H4 (cell line): ENCODE results near the gene OCA2. TPM values are rescaled to one million over a fixed set of nuclear protein-coding genes. Genes with fewer than 3 reads are reported as not detected.

Source experiments
- DNase-seq: peaks from one replicate; pipeline ENCODE4 v3.0.0-alpha.2; 2015; ENCODE audit warnings: low spot score
- total RNA-seq: library from RNA; depleted of rRNA; stranded (reverse); fragments of >200 nt; shearing (Covaris generic); gene quantifications from 2 replicates; pipeline ENCODE4 v1.2.3, GENCODE V29; 2014

OCA2 gene
- total RNA-seq, 1 experiment from 2014 or later = 0.12 TPM

GRCh38 chr15:28120359-28120640 is 21.2 kb upstream of the OCA2 start:
- DNase-seq = no peak

DNA sequence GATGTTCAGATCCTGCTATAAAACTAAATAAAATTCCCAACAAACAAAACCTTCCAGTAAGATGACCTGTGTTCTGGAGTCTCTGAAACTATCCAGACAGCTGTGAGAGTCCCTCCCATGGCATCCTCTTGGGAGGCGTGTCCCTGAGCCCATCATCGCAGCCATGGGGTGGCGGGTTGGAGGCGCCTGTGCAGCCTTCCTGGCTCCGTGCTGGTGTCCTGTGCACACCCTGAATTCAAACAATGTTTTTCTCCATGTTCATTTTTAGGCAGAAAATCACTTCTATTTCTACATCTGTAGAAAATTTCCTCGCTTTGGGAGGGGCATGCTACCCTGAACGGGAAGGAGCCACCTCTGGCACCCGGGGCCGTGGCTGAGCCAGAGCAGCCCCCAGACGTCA is 19.4 kb upstream of the OCA2 start:
- DNase-seq = no peak

DNA sequence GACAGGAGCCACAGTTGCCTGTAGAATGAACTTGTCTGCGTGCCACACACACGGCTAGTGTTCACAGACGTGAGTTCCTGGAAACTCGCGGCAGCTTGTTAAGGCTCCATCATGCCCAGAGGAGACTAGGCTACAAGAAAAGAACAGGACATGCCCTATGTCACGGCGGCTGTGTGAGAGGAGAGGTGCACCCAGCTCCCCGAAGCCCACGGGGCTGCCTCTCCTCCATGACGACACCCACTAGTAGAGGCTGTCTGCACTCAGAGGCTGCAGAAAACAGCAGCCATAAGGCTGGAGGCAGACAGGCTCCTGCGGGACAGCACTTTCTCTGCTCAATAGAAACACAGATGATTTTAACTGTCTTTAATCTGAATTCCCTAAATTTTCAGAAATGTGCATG is 19.0 kb upstream of the OCA2 start:
- DNase-seq = no peak

DNA sequence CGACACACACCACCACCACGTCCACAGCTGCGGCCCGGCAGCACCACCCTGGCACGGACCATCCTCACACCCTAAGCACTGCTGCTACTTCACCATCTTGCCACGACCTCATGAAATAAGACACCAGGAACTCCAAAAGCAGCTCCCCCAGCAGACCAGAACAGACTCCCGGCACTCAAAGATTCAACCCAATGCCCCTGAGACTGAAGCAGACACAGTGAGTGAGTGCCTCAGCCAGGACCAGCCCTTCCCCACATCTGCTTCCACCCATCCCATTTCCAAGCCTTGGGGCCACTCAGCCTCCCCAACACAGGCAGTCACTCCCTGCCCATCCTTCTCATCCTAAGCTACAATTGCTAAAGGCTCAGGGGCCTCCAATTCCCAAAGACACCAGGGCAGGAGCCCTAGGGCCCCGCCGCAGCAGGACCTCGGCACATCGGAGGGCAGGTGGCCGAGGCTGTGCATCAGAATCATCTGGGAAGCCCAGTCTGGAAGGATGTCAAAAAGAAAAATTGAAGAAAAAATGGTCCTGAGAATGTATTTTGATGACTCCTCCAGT is 18.4 kb upstream of the OCA2 start:
- no peak for DNase-seq

DNA sequence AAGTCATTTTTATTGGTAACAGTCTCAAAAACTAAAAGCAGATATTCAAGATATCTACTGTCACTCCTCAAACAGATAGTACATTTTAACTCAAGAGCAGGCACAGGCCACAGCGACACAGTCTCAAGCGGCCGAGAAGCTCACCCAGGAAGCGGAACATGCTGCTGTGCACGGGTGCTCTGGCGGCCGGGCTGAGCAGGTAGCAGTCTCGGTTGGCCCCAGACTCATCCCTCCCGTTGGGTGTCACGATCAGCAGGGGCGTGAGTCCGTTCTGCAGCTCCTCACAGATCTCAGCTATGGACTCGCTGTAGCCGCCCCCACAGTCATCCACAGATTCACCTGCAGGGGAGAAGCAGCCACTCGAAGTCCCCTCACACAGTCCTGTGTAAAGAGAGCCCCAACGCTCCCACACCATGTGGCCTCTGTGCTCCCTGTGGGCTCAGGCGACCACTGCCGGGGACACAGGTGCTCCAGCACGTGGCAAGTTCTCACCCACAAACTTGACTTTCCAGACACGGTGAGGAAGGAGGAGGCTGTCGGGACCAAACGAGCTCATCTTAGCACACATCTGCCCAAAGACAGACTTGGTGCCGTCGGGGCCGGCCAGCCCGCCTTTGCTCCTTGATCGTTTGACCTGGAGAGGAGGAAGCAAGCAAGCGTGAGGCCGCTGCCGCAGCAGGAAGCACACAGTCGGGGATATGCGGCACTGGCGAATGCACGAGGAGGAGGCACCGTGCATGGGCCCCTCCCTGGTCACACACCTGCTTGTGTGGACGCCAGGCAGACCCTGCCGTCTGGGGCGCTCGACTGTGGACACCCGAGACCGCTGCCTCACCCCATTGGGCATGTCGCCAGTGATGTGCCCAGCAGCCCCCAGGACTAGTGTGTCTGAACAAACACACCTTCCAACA is 17.7 kb upstream of the OCA2 start:
- DNase-seq = no peak

- DNase-seq = no peak
These were observed 16.8 kb upstream of the OCA2 start for GRCh38 chr15:28115871-28116270.

DNA sequence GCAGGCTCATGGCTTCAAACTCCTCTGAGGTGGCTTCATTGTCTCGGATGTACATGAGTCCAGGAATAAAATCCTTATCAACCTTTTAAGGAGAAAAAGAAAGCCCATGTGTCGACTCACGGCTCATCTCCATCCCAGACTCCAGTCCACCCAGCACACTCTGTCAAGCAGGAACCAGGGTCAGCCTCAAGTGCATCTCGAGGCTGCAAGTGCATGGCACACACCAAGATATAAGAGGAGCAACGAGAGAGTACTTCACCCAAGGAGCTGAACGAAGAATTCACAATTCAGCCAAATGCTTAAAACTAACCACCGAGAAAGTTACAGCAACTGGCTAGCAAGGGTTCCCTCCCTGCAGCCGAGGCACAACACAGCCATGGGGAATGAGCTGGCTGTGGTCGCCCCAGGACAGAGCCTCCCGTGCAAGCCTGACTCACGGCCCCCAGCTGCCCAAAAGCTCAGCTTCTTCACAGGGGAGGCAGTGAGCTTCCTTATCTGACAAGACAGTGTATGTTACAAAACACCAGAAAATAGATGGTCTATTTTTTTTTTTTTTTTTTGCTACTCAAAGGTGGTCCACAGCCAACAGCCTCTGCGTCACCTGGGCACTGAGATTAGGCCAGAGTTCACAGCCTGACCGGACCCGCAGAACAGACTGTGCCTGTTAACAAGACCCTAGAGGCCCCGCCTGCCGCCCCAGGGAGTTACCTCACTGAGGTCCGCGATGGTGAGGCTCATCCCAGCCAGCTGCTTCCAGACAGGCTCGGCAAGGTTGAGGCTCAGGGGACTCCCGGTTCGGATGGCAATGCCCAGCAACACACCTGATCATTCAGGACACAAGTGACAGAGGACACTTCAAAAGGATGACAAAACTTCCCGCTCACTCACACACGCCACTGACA is 15.9 kb upstream of the OCA2 start:
- no peak for DNase-seq

DNA sequence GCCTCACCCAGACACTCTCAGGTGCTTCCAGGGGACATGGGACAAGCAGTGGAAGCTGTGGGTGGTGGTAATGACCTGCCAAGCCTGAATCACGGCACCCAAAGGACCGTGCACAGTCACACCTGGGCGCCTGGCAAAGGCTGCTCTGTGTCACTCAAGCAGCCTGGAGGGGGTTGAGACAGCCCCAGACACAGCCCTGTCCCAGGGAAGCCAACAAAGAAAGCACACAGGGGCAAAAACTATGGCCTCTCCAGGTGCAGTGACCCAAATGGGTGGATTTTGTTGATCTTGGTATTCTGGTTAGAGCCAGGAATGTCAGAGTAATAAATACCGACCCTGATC is 15.0 kb upstream of the OCA2 start:
- DNase-seq = no peak

GRCh38 chr15:28113394-28114113 is 14.4 kb upstream of the OCA2 start:
- DNase-seq = no peak

DNA sequence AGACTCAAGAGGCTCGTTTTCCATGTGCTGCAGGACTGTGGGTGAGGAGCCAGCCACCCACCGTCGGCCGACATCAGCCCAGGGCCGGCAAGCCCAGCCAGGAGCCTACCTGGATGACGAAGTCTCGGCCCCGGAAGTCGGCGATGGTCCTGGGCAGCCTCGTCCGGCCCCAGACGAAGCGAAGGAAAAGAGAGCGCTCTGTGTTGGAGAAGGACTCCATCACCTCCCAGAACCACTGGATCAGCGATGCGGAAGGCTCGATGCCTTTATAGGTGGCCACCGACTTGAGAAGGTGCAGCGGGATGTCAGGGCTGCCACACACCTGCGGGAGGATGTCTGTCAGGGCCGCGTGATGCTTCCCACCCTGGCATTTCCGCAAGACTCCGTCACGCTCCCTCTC is 13.8 kb upstream of the OCA2 start:
- no peak for DNase-seq

- DNase-seq = no peak
These were observed 13.1 kb upstream of the OCA2 start for GRCh38 chr15:28112101-28112760.

GRCh38 chr15:28111543-28111942 is 12.4 kb upstream of the OCA2 start:
- DNase-seq = no peak

DNA sequence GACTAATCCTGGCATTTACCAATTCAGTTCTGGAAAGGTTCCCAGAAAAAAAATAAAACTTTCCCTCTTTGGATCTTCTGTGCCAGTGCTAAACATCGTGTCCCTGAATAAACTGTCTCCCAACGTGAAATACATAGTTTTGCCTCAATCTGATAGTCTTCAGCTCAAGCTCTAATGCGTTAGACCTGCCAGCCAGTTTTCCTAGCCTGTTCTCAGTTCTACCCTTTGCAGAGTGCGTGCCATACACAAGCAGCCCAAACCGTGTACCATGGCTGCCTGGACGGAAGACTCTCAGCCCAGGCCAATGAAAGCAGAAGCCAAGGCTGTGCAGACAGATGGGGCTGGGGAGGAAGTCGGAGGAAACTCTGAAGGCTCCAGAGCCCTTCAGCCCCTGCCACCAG is 11.4 kb upstream of the OCA2 start:
- DNase-seq = no peak

DNA sequence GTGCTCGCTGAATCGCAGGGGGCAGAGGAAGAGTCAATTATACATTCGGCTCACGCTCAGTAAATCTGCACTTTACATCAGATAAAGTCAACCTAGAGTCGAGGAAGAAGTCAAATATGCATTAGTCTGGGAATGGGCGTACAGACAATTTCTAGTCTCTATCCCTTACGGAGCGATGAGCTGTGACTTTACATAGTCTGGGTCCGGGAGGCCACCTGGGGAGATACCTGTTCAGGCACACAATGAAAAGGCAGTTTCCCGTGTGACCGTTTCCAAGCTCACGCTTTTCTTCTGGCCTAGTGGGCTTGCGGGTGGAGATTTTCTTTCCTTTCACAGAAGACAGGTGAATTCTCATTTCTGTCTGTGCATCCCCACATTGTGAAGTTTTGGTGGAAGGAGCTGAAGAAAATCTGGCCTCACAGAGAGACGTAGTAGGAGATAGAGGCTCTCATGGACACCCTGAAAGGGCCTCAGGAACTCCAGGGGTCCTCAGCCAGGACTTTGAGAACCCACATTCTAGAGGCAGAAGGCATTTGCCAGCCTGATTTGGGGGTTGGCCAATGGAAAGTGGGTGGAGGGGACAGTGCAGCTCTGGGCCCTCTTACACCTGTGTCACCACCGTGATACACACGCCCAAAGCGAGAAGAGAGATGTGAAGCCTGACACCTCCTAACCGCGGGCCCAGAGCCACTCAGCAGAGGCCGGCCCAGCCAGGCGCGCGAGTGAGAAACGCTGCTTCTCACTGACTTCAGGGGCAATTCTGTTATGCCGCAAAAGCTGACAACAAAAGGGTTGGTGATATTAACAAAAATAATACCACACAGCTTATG is 10.7 kb upstream of the OCA2 start:
- DNase-seq = no peak

GRCh38 chr15:28107904-28108275 is 8.8 kb upstream of the OCA2 start:
- no peak for DNase-seq

- no peak for DNase-seq
These were observed 8.2 kb upstream of the OCA2 start for GRCh38 chr15:28107111-28107903.

- DNase-seq = no peak
These were observed 7.4 kb upstream of the OCA2 start for GRCh38 chr15:28106294-28107110.

GRCh38 chr15:28105793-28106192 is 6.7 kb upstream of the OCA2 start:
- DNase-seq = no peak

DNA sequence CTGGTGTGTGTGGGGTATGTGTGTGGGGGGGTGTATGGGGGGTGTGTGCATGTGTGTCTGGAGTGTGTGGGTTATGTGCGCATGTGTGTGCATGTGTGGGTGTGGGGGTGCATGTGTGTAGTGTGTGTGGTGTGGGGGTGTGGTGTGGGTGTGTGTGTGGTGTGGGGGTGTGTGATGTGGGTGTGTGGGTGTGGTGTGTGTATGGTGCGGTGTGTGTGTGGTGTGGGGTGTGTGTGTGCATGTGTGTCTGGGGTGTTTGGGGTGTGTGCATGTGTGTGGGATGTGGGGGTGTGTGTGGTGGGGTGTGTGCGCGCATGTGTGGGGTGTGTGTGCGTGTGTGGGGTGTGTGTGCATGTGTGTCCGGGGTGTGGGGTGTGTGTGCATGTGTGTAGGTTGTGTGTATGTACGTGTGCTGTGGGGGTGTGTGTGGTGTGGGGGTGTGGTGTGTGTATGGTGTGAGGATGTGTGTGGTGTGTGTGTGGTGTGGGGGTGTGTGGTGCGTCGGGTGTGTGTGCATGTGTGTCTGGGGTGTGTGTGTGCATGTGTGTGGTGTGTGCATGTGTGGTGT is 6.2 kb upstream of the OCA2 start:
- no peak for DNase-seq
